A549 (cell line): ENCODE measurements around the gene TUBGCP3. TPM values are rescaled to one million over a fixed set of nuclear protein-coding genes. Genes with fewer than 3 reads are reported as not detected.

Experiments used
- ATAC-seq, 2 experiments: fragments of 200-7000 bp in 1 of 2; fragments of >200 bp in 1 of 2; cut with Nextera tagmentation in 1 of 2; cut with Tn5 transposase in 1 of 2; 3 replicates each; pipeline versions ENCODE4 v1.8.0 to v1.9.1; 2018 to 2020; ENCODE audit warnings: mild to moderate bottlenecking in 1 of 2, moderate library complexity in 1 of 2
- CTCF ChIA-PET: fragments of 300-600 bp; sonication (Branson Sonifier 250); formaldehyde crosslinking; extraction: SDS; loops from one replicate; lab custom pipeline; 2021; ENCODE audit warnings: antibody characterized with exemption, inconsistent platforms; lab: Yijun Ruan, JAX
- POLR2A ChIA-PET: fragments of 350-600 bp; formaldehyde crosslinking; extraction: SDS; loops from one replicate; lab custom pipeline; 2021; ENCODE audit warnings: antibody characterized with exemption, inconsistent platforms; lab: Yijun Ruan, JAX
- DNase-seq, 2 experiments: peaks; one replicate each; pipeline versions ENCODE4 v3.0.0 to v3.0.0-alpha.2; 2011 to 2016; ENCODE audit warnings: low read depth in 1 of 2, low spot score in 1 of 2
- FAIRE-seq: peaks from 2 replicates; lab custom pipeline; 2011; peaks lifted over from hg19 to GRCh38; lab: Jason Lieb, UNC
- H3K27ac ChIP-seq, 2 experiments: fragments of >200 bp; sonication (Bioruptor Twin); formaldehyde crosslinking; 3 replicates each; pipeline ENCODE4 v1.5.1; 2016 to 2017
- H3K4me1 ChIP-seq: fragments of >200 bp; sonication (Bioruptor Twin); formaldehyde crosslinking; 3 replicates; pipeline ENCODE4 v1.6.1; 2016
- H3K4me2 ChIP-seq: fragments of >200 bp; sonication (Bioruptor Twin); formaldehyde crosslinking; 3 replicates; pipeline ENCODE4 v1.6.1; 2016
- H3K4me3 ChIP-seq: fragments of >200 bp; sonication (Bioruptor Twin); formaldehyde crosslinking; 3 replicates; pipeline ENCODE4 v1.5.1; 2016
- H3K9me3 ChIP-seq: fragments of >200 bp; sonication (Bioruptor Twin); formaldehyde crosslinking; 3 replicates; pipeline ENCODE4 v1.6.1; 2016
- ATOH8 ChIP-seq: fragments of 250-450 bp; sonication (Bioruptor Pico); IDR thresholded peaks from 2 replicates; pipeline ENCODE4 v1.5.0; 2020; ENCODE audit warnings: low read depth, mild to moderate bottlenecking, moderate library complexity
- BCL3 ChIP-seq: fragments of >200 bp; sonication (Bioruptor Twin); formaldehyde crosslinking; IDR thresholded peaks from 3 replicates; pipeline ENCODE4 v1.6.1; 2016
- BHLHE40 ChIP-seq: IDR thresholded peaks from 2 replicates; pipeline ENCODE4 v1.6.1; 2012; ENCODE audit warnings: low read depth, low read length, inconsistent platforms
- CEBPB ChIP-seq, 2 experiments: fragments of >200 bp in 1 of 2; sonication (Bioruptor Twin) in 1 of 2; formaldehyde crosslinking in 1 of 2; IDR thresholded peaks; 2 replicates each; pipeline ENCODE4 v1.6.1; 2012 to 2016
- CHD2 ChIP-seq: fragments of 150-350 bp; IDR thresholded peaks from 2 replicates; pipeline ENCODE4 v1.6.1; 2014; ENCODE audit warnings: low read length; ENCODE audit not compliant: partially characterized antibody
- CTCF ChIP-seq: fragments of >200 bp; sonication (Bioruptor Twin); formaldehyde crosslinking; IDR thresholded peaks from 3 replicates; pipeline ENCODE4 v1.5.1; 2016
- E2F6 ChIP-seq: IDR thresholded peaks from 2 replicates; pipeline ENCODE4 v1.6.1; 2012; ENCODE audit warnings: low read depth, borderline replicate concordance
- EHF ChIP-seq: fragments of 250-450 bp; sonication (Bioruptor Pico); IDR thresholded peaks from 2 replicates; pipeline ENCODE4 v1.5.0; 2020; ENCODE audit warnings: mild to moderate bottlenecking
- EHMT2 ChIP-seq: fragments of 200-600 bp; sonication (generic); IDR thresholded peaks from 2 replicates; pipeline ENCODE4 v1.6.1; 2016; ENCODE audit warnings: antibody characterized with exemption, low read depth, mild to moderate bottlenecking, moderate library complexity
- ESRRA ChIP-seq: fragments of 150-350 bp; IDR thresholded peaks from 2 replicates; pipeline ENCODE4 v1.6.1; 2014; ENCODE audit warnings: mild to moderate bottlenecking, low read length, borderline replicate concordance
- GATA3 ChIP-seq: IDR thresholded peaks from 2 replicates; pipeline ENCODE4 v1.6.1; 2012; ENCODE audit warnings: borderline replicate concordance
- HDAC2 ChIP-seq: fragments of 200-600 bp; sonication (generic); IDR thresholded peaks from 2 replicates; pipeline ENCODE4 v1.6.1; 2016
- HES2 ChIP-seq: fragments of >200 bp; sonication (Bioruptor Twin); formaldehyde crosslinking; IDR thresholded peaks from 2 replicates; pipeline ENCODE4 v1.6.1; 2016
- HMGXB4 ChIP-seq: fragments of 250-450 bp; sonication (Bioruptor Pico); IDR thresholded peaks from 2 replicates; pipeline ENCODE4 v1.5.0; 2021; ENCODE audit warnings: mild to moderate bottlenecking, moderate library complexity, borderline replicate concordance
- HOXB13 ChIP-seq: fragments of 250-450 bp; sonication (Bioruptor Pico); IDR thresholded peaks from 2 replicates; pipeline ENCODE4 v1.5.0; 2020; ENCODE audit warnings: low read depth, mild to moderate bottlenecking, moderate library complexity
- NFE2L2 ChIP-seq: fragments of 150-350 bp; conservative IDR thresholded peaks from 2 replicates; pipeline ENCODE4 v1.6.1; 2014; ENCODE audit warnings: low read length
- PBX3 ChIP-seq: IDR thresholded peaks from 2 replicates; pipeline ENCODE4 v1.6.1; 2012
- PHF8 ChIP-seq: fragments of 200-600 bp; sonication (generic); IDR thresholded peaks from 2 replicates; pipeline ENCODE4 v1.6.1; 2016; ENCODE audit warnings: low read depth, mild to moderate bottlenecking, antibody characterized with exemption, moderate library complexity, borderline replicate concordance
- POLR2AphosphoS2 ChIP-seq: conservative IDR thresholded peaks from 2 replicates; pipeline ENCODE4 v1.6.1; 2012; ENCODE audit warnings: low read length, improper control_type of control experiment, inconsistent platforms
- RAD21 ChIP-seq, 2 experiments: fragments of >200 bp in 1 of 2; sonication (Bioruptor Twin) in 1 of 2; formaldehyde crosslinking in 1 of 2; IDR thresholded peaks in 1 of 2; conservative IDR thresholded peaks in 1 of 2; 2 replicates in 1 of 2; 3 replicates in 1 of 2; pipeline ENCODE4 v1.6.1; 2012 to 2018; ENCODE audit warnings: inconsistent platforms in 1 of 2
- RARB ChIP-seq: fragments of 250-450 bp; sonication (Bioruptor Pico); IDR thresholded peaks from 2 replicates; pipeline ENCODE4 v1.8.0; 2021; ENCODE audit warnings: mild to moderate bottlenecking, moderate library complexity
- RNF2 ChIP-seq: fragments of 200-600 bp; sonication (generic); IDR thresholded peaks from 2 replicates; pipeline ENCODE4 v1.6.1; 2016; ENCODE audit warnings: low read depth, mild to moderate bottlenecking, antibody characterized with exemption, moderate library complexity, borderline replicate concordance
- SREBF2 ChIP-seq: fragments of 450-650 bp; IDR thresholded peaks from 2 replicates; pipeline ENCODE4 v1.6.1; 2014; ENCODE audit warnings: mild to moderate bottlenecking, moderate library complexity
- TP53 ChIP-seq: fragments of 250-450 bp; sonication (Bioruptor Pico); IDR thresholded peaks from 2 replicates; pipeline ENCODE4 v1.5.0; 2021; ENCODE audit warnings: mild to moderate bottlenecking, moderate library complexity
- ZFP36 ChIP-seq: fragments of 450-650 bp; IDR thresholded peaks from 2 replicates; pipeline ENCODE4 v1.6.1; 2014; ENCODE audit warnings: borderline replicate concordance; ENCODE audit not compliant: partially characterized antibody
- ZNF302 ChIP-seq: fragments of 250-450 bp; sonication (Bioruptor Pico); IDR thresholded peaks from 2 replicates; pipeline ENCODE4 v1.9.0; 2021; ENCODE audit warnings: inconsistent platforms, mild to moderate bottlenecking, moderate library complexity
- ZSCAN20 ChIP-seq: fragments of 250-450 bp; sonication (Bioruptor Pico); IDR thresholded peaks from 2 replicates; pipeline ENCODE4 v1.8.0; 2022; ENCODE audit warnings: mild to moderate bottlenecking, moderate library complexity
- WGBS: methylation state at CpG from one replicate; pipeline ENCODE4 v1.1.6; 2017; ENCODE audit errors: missing lambda C conversion rate; 5-methylcytosine and 5-hydroxymethylcytosine counted together
- polyA plus RNA-seq, 4 experiments: library from polyadenylated mRNA; depleted of rRNA in 3 of 4; stranded (reverse); fragments of >200 nt; fragmentation: RNase III in 1 of 4; extraction: RNeasy Plus Mini Kit Qiagen cat#74134 plus additional on column Dnase treatment in 1 of 4; gene quantifications; 2 replicates in 3 of 4; 3 replicates in 1 of 4; pipeline ENCODE4 v1.2.3, GENCODE V29; 2011 to 2017

The TUBGCP3 gene
- polyA plus RNA-seq, 2 of the 4 experiments (the other 2 are of a cell fraction) = 15.9 to 21.3 TPM

- Histone ChIP-seq H3K4me3 (no peak overlapping the region), H3K9me3 (no peaks in the 10 kb centered on the region)
- CTCF ChIA-PET = no interaction called here
- no peak for ATAC-seq
- TF ChIP-seq ZSCAN20 = no peak
- TF ChIP-seq EHMT2 = no peak
- TF ChIP-seq PBX3 = no peak
- no peak for TF ChIP-seq ESRRA
- no peak for TF ChIP-seq CTCF
- no peak for TF ChIP-seq HDAC2
- TF ChIP-seq CEBPB (IDR thresholded peaks at IDR 0.05) = no peak
- no peak for TF ChIP-seq POLR2AphosphoS2
- TF ChIP-seq E2F6 = no peak
- no peak for TF ChIP-seq ZFP36
- no peak for TF ChIP-seq NFE2L2
- TF ChIP-seq ZNF302 = no peak
- no peak for TF ChIP-seq HMGXB4
- TF ChIP-seq EHF (CRISPR knock-in tag) = no peak
- no peak for TF ChIP-seq PHF8
- no peak for TF ChIP-seq CHD2
- TF ChIP-seq RAD21 (conservative IDR thresholded peaks at IDR 0.05 in 1 of 2, IDR thresholded peaks at IDR 0.05 in 1 of 2) = no peak
- TF ChIP-seq, all 56 proteins: peak for 0
- no peak for FAIRE-seq
- 17% methylated on average over 5 of the region's 13 CpGs for WGBS
- no peak for DNase-seq
- POLR2A ChIA-PET = no interaction called here
- no peak overlapping the region for H3K27ac ChIP-seq
- H3K4me2 ChIP-seq = no peak overlapping the region
- no peaks in the 10 kb centered on the region for H3K4me1 ChIP-seq
Observed at GRCh38 chr13:112457485-112457884, 130.5 kb downstream of the TUBGCP3 start.

- H3K4me2 ChIP-seq = no peak overlapping the region
- TF ChIP-seq CEBPB (IDR thresholded peaks at IDR 0.05) (no peak), CHD2 (no peak), EHMT2 (no peak), BHLHE40 (no peak), POLR2AphosphoS2 (no peak), ZSCAN20 (no peak), HOXB13 (CRISPR knock-in tag) (no peak), SREBF2 (no peak), BCL3 (no peak), PBX3 (no peak), PHF8 (no peak), TP53 (no peak), RNF2 (no peak), GATA3 (no peak), RARB (CRISPR knock-in tag) (no peak), NFE2L2 (no peak), ATOH8 (CRISPR knock-in tag) (no peak), HES2 (no peak), E2F6 (no peak)
- TF ChIP-seq, all 56 proteins: peak for 0
- H3K27ac ChIP-seq = no peak overlapping the region
- FAIRE-seq (no peak), ATAC-seq (no peak), DNase-seq (no peak)
- CTCF ChIA-PET = no interaction called here
- POLR2A ChIA-PET = no interaction called here
- WGBS = 59% methylated on average over 6 of the region's 9 CpGs
- no peak overlapping the region for H3K4me3 ChIP-seq
- no peaks in the 10 kb centered on the region for H3K9me3 ChIP-seq
- H3K4me1 ChIP-seq = no peaks in the 10 kb centered on the region
Observed at GRCh38 chr13:112457081-112457480, 130.9 kb downstream of the TUBGCP3 start.
